GM18498 (cell line): ENCODE measurements around the gene CDC42BPA.

Experiments used
- ATAC-seq: cut with Tn5 transposase; IDR thresholded peaks from one replicate; pipeline ENCODE4 v1.9.1; 2021; ENCODE audit warnings: mild to moderate bottlenecking, moderate library complexity; ENCODE audit not compliant: unreplicated experiment

The CDC42BPA gene

GRCh38 chr1:227335242-227336020 lies 17.1 kb upstream of the CDC42BPA start:
- no peak for ATAC-seq

- no peak for ATAC-seq
Observed at GRCh38 chr1:227333423-227333822, 15.1 kb upstream of the CDC42BPA start.

DNA sequence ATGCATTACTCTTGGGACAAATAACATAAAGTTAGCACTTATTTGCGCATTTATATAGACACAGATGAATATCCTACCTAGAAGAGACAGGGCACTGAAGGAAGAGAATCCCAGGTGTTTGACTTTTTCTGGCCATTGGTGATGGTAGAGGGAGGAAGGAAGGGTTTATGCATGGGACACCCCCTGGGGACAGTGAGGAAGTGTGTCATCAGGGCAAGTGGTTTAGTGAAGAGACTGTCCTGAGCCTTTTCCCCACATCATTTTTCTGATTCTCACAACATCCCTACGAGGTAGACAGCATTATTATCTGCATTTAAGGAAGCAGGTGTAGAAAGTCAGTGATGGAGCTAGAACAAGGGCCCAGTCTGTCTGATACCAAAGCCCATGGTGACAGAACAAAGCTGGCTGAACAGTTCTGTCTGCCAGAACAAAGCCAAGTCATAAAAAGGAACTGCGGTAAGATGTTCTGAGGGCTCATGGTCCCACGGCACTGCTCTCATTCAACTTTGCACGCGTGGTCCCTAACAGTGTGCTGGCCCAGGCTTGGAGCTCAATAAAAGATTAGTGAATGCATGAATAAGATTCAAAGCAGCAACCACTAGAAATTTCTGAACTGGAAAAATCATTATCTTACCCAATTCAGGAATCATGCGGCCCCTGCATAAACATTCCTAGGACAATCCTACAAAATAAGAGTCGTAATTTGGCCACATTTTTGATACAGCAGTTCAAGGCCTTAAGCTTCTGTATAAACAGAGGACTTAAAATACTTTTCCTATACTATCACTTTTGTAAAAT lies 12.2 kb upstream of the CDC42BPA start:
- ATAC-seq, result no peak

DNA sequence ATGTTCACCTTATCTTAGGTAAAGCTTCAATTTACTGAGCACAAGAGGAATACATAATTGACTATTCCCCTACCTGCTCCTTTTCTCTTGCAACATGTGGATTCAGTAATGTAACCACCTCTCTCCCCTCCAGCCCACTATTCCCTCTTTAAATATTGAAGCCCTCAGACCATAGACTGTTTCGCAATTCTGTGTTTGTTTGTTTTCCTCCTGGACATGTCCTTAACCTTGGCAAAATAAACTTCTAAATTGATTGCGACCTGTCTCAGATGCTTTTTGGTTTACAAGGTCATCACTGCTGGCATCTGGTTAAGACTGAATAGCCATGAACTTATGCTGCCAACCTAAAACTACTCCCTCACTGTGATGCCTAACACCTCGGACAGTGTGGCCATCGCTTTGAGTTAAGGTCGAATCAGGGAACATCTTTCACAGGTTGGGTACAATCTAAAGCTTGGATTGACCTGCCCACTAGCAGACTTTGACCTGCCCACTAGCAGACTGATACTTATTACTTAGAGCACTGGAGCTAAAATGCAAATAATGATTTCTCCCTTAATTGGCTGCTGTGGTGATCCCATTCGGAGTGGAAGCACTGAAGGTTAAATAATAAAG lies 10.2 kb upstream of the CDC42BPA start:
- no peak for ATAC-seq

GRCh38 chr1:227325156-227325555 lies 6.9 kb upstream of the CDC42BPA start:
- ATAC-seq, result no peak

GRCh38 chr1:227323967-227324268 lies 5.6 kb upstream of the CDC42BPA start:
- no peak for ATAC-seq

DNA sequence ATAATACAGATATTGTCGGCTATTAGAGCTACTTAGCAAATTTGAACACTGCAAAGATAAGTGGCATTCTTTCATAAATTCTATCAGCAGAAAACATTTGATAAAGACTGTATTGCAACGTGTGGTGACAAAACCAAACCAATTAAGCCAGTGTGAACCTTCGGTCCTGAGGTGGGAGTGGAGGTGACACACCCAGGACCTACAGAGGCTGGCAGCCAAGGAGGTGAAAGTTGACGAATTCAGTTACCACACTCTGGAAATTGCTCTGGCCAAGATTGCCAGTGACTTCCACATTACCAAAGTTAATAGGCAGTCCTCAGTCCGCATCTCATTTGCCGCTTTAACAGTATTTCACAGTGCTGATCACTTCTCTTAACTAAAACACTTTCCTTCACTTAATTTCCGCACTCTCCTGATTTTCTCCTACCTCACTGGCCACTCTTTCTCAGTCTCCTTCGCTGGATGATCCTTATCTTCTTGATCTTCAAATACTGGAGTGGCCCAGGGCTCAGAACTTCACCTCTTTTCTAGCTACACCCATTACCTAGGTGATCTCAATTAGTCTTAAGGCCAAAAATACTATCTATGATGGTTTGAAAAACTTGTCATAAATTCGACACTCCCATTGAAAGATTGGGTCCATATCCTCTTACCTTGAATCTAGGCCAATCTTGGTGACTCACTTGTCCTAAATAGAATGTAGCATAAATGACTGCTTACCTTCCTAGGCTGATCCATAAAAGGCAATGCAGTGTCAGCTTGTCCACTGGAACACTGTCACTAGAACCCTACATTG lies 5.1 kb upstream of the CDC42BPA start:
- no peak for ATAC-seq

DNA sequence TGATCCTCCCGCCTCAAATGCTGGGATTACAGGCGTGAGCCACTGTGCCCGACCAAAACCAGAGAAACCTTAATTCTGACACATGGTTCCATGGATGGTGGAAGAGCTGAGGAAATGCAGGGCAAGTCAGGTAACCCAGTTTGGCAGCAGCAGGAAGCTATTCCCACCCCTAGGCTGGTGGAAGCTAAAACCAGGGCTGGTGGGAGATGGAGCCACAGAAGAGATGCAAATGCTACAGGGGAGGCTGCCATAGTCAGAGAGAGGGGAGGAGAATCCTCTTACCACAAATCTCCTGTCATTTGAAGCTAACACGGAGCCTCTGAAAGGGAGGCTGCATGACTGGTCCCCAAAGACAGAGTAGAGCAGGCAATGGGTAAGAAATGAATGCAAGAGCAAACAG lies 4.1 kb upstream of the CDC42BPA start:
- ATAC-seq, result no peak

- no peak for ATAC-seq
Observed at GRCh38 chr1:227321035-227321434, 2.7 kb upstream of the CDC42BPA start.

- ATAC-seq, result no peak
Observed at GRCh38 chr1:227320476-227320875, 2.2 kb upstream of the CDC42BPA start.

DNA sequence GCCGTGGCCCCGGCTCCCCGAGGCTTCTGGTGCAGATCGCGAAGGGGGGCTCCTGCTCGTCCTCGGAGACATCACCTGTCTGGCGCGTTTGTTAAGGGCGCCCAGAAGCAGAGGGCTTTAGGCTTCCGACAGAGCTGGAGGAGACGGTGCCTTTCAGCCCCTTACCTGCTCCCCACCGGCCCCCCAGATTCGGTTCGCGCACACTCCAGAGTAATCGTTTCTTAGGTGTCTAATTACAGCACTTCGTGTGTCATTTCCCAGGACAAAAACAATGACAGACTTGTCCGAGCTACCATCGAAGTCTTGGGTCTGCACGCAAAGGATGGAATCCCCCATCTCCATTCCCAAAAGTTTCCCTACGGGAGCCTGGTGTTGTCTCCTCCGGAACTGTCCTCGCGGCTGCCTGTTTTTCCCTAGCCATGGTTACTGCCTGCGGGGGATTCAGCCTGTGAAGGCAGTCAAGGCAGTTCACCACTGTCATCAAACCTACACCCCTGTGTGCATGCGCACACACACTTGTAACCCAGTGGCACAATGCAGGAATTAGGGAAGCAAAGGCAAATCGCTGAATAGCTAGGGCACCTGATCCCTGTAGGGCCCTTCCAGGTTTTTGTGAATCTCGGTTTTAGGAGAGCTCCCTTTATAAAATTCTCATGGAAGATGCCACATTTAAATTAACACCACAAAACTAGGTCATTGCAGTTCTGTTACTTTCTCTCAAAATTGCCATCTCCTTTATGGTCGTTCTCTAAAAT lies 738 bp upstream of the CDC42BPA start:
- no peak for ATAC-seq

DNA sequence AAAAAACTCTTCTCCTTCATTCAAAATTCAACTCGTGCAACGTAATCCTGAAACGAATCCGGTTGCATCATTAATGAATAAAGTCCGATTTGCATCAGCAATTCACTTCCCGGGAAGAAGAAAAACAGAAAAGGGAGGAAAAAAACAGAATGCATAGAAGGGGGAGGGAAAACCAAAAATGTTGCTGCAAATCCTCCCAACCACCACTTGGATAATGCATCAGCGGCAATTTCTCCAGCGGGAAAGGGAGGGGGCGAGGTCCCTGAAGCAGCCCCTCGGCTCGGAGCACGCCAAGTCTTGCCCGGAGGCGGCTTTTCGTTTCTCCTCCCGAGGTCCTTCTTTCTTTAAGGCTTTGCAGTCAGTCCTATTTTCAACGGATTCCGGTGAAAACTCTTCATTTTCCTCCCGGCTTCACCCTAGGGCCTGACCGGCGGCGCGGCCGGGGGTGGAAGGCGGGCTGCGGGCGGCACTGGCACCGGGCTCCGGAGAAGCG lies 723 bp downstream of the CDC42BPA start:
- ATAC-seq, result no peak

DNA sequence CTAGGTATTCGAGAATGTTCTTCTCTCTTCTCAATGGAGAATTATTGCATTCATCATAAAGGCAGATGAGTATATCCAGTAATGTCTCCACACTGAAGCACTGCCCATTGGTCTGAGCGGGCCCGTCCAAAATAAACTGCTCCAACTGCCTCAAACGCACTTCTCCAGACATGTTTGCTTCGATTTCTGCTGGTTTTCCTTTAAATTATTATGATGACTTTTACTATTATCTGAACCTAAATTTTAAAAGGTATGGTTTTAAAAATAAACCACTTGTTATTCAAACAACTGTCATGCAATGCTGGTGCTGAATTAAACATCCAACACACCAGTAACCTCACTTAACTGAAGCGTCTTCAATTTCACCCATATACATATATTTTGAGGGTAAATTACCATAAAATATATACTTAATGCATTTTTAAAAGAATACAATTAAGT lies 1.3 kb downstream of the CDC42BPA start:
- ATAC-seq, result no peak

- ATAC-seq, result no peak
Observed at GRCh38 chr1:227316456-227316855, 1.8 kb downstream of the CDC42BPA start.

- no peak for ATAC-seq
Observed at GRCh38 chr1:227315629-227316346, 2.5 kb downstream of the CDC42BPA start.

DNA sequence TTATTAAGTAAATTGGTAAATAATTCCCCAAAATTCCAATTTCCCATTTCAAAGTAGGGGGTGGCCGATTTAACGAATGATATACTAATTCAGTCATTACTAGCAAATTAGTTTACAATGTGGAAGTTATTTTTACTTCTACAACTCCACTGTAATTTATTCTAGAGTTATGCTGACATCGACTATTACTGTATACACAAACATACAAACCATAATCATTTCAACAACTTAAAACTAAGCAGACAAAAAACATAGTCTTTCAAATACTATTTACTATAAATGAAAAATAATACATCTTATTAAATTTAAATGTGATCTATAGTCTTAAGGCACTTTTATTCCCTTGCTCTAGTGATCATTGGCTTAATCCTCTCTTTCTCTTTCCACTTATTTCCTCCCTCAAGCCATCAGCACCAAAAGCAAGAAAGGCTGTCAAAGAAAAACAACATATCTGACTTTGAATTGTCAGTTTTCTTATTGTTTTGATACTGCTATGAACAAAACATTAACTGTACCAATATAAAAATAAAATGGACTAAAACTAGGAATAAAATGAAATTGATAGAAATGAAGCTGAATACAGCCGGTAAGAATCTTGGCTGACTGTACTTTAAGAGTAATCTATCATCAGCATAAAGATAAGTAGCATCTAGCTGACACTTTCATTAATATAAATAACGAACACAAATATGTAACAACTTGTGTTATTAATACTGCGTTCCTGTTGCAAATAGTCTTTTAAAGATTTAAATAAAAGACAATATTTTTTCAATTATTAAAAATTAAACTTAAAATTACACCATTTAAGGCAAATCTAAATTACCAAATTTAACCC lies 4.1 kb downstream of the CDC42BPA start:
- ATAC-seq, result no peak

- ATAC-seq, result no peak
Observed at GRCh38 chr1:227312361-227313025, 5.8 kb downstream of the CDC42BPA start.

GRCh38 chr1:227311389-227312001 lies 6.8 kb downstream of the CDC42BPA start:
- ATAC-seq, result no peak
